COLO668 (cell line): ENCODE results near the gene KRT2.

Source experiments
- DNase-seq: peaks from one replicate; lab custom pipeline; 2025; ENCODE audit not compliant: unreplicated experiment; lab: John Stamatoyannopoulos, UW

KRT2 gene

DNA sequence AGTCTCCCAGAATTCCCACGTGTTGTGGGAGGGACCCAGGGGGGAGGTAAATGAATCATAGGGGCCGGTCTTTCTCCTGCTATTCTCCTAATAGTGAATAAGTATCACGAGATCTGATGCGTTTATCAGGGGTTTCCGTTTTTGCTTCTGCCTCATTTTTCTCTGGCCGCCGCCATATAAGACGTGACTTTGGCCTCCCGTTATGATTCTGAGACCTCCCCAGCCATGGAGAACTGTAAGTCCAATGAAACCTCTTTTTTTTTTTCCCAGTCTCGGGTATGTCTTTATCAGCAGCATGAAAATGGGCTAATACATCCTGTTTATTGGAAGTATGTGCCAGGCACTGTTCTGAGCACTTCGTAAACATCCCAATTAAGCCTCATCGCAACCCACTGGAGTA lies 51.5 kb downstream of the KRT2 start:
- no peak for DNase-seq

DNA sequence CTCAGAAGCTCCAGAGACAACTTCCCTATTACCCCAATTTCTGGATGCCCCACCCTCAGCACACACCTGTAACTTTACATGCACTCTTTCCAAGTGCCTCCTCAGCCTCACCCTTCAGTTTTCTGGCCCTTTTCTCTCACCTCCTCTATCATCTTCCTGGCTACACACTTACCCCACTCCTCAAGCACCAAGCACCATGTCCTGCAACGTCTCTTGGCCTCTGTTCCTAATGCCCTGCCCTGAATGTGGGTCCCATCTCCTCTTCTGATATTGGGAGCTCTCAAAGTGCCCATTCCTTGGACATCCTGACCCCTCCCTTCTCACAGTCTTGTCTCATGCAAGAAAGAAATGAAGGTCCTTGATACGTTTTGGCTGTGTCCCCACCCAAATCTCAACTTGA lies 51.9 kb downstream of the KRT2 start:
- no peak for DNase-seq

DNA sequence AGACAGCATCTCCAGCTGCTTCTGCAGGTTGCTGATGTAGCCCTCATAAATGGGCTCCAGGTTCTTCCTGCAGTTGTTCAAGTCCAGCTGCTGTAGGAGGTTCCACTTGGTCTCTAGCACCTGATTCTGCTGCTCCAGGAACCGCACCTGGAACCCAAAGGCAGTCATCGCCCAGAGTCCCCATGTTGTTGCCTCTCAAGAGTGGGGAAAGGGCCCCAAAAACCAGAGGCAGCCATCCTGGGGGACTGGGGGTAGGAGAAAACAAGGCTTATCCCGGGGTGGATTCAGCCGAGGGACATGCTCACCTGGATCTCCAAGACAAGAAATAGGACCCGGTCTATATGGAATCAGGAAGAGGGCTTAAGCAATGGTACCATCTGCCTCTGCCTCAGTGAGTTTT lies 53.0 kb downstream of the KRT2 start:
- no peak for DNase-seq
